ENCODE results near the gene BTBD9. TPM values are rescaled to one million over a fixed set of nuclear protein-coding genes. Genes with fewer than 3 reads are reported as not detected.
A peak's percentile ranks its signal among the peaks of the same experiment; 100 is the strongest.

BTBD9 gene
- total RNA-seq, 1 experiment from 2014 or later, result 4.3 TPM

GRCh38 chr6:38269461-38270172 is 370.1 kb downstream of the BTBD9 start:
- POLR2A ChIA-PET (ENCODE audit: unreplicated experiment), result no interaction called here
- no peaks in the 10 kb centered on the region for H3K79me2 ChIP-seq (ENCODE audit: low read length)
- no TSS peak for BruUV-seq (replicated peaks)
- H3K4me3 ChIP-seq (ENCODE audit: low read length), result no peak overlapping the region
- H3K4me2 ChIP-seq (ENCODE audit: low read length), result peak overlapping the region; percentile 40
- H3F3A ChIP-seq (ENCODE audit: low read length, unreplicated experiment), result no peaks in the 10 kb centered on the region
- H3K36me3 ChIP-seq (ENCODE audit: low read depth, low read length), result no peaks in the 10 kb centered on the region
- DNase-seq (no peak), ATAC-seq (no peak)
- CTCF ChIA-PET, result no interaction called here
- TF ChIP-seq CTCF (conservative IDR thresholded peaks at IDR 0.05; ENCODE audit: low read depth, low read length), result no peak
- TF ChIP-seq EZH2 (IDR thresholded peaks at IDR 0.05; ENCODE audit: low read length, unreplicated experiment), result no peak
- TF ChIP-seq EZH2phosphoT487 (IDR thresholded peaks at IDR 0.05; ENCODE audit: borderline replicate concordance, low read length), result no peak
- no peaks in the 10 kb centered on the region for H3K27me3 ChIP-seq (ENCODE audit: low read length)
- no peak overlapping the region for H3K9ac ChIP-seq (ENCODE audit: low read length)
- peak overlapping the region; percentile 31 for H3K27ac ChIP-seq (ENCODE audit: low read length)
- H3K4me1 ChIP-seq (ENCODE audit: insufficient read depth, low read length), result peaks cover 47% of the 10 kb centered on the region
- intact Hi-C loops (cut with micrococcal nuclease), result no loop called here
- no peaks in the 10 kb centered on the region for H4K20me1 ChIP-seq (ENCODE audit: low read length)
- no peak overlapping the region for H2AFZ ChIP-seq (ENCODE audit: low read length)
- no peaks in the 10 kb centered on the region for H3K9me2 ChIP-seq (replicated peaks; ENCODE audit: low read length)
- H3K9me3 ChIP-seq (ENCODE audit: low read length), result no peaks in the 10 kb centered on the region

- H3K27ac ChIP-seq (ENCODE audit: low read length), result no peak overlapping the region
- H3K4me3 ChIP-seq (ENCODE audit: low read length), result no peak overlapping the region
- intact Hi-C loops (cut with micrococcal nuclease), result no loop called here
- BruUV-seq (replicated peaks), result no TSS peak
- H3K4me1 ChIP-seq (ENCODE audit: insufficient read depth, low read length), result peaks cover 52% of the 10 kb centered on the region
- no peak overlapping the region for H3K9ac ChIP-seq (ENCODE audit: low read length)
- no peaks in the 10 kb centered on the region for H3K79me2 ChIP-seq (ENCODE audit: low read length)
- no peak overlapping the region for H2AFZ ChIP-seq (ENCODE audit: low read length)
- H3F3A ChIP-seq (ENCODE audit: low read length, unreplicated experiment), result no peaks in the 10 kb centered on the region
- H4K20me1 ChIP-seq (ENCODE audit: low read length), result no peaks in the 10 kb centered on the region
- no peaks in the 10 kb centered on the region for H3K9me2 ChIP-seq (replicated peaks; ENCODE audit: low read length)
- H3K9me3 ChIP-seq (ENCODE audit: low read length), result no peaks in the 10 kb centered on the region
- ChIA-PET CTCF (no interaction called here), POLR2A (ENCODE audit: unreplicated experiment) (interaction anchor here (0.6 kb wide), 1 partner anchor 107 kb away, joined by 5 read pairs; no protein-coding TSS in a partner anchor)
- no peak for TF ChIP-seq EZH2 (IDR thresholded peaks at IDR 0.05; ENCODE audit: low read length, unreplicated experiment)
- no peak for TF ChIP-seq CTCF (conservative IDR thresholded peaks at IDR 0.05; ENCODE audit: low read depth, low read length)
- no peak for TF ChIP-seq EZH2phosphoT487 (IDR thresholded peaks at IDR 0.05; ENCODE audit: borderline replicate concordance, low read length)
- ATAC-seq (no peak), DNase-seq (no peak)
- no peaks in the 10 kb centered on the region for H3K36me3 ChIP-seq (ENCODE audit: low read depth, low read length)
- H3K4me2 ChIP-seq (ENCODE audit: low read length), result no peak overlapping the region
- H3K27me3 ChIP-seq (ENCODE audit: low read length), result no peaks in the 10 kb centered on the region
Measured at GRCh38 chr6:38268342-38268741, 371.4 kb downstream of the BTBD9 start.

GRCh38 chr6:38266921-38267354 is 372.8 kb downstream of the BTBD9 start:
- POLR2A ChIA-PET (ENCODE audit: unreplicated experiment), result interaction anchor here (0.6 kb wide), 1 partner anchor 91 kb away, joined by 4 read pairs; no protein-coding TSS in a partner anchor
- ATAC-seq, result no peak
- Histone ChIP-seq H3K9me3 (ENCODE audit: low read length) (no peaks in the 10 kb centered on the region), H3K4me2 (ENCODE audit: low read length) (peak overlapping the region; percentile 25; the same call in 1 of the 2 replicates), H3K9me2 (replicated peaks; ENCODE audit: low read length) (no peaks in the 10 kb centered on the region), H4K20me1 (ENCODE audit: low read length) (no peaks in the 10 kb centered on the region), H3F3A (ENCODE audit: low read length, unreplicated experiment) (peaks cover 5% of the 10 kb centered on the region), H3K79me2 (ENCODE audit: low read length) (no peaks in the 10 kb centered on the region), H2AFZ (ENCODE audit: low read length) (no peak overlapping the region), H3K9ac (ENCODE audit: low read length) (no peak overlapping the region), H3K27me3 (ENCODE audit: low read length) (no peaks in the 10 kb centered on the region), H3K27ac (ENCODE audit: low read length) (no peak overlapping the region), H3K4me3 (ENCODE audit: low read length) (no peak overlapping the region), H3K4me1 (ENCODE audit: insufficient read depth, low read length) (peaks cover 57% of the 10 kb centered on the region), H3K36me3 (ENCODE audit: low read depth, low read length) (no peaks in the 10 kb centered on the region)
- CTCF ChIA-PET, result no interaction called here
- peak; percentile 52 for DNase-seq
- BruUV-seq (replicated peaks), result no TSS peak
- intact Hi-C loops (cut with micrococcal nuclease), result no loop called here
- TF ChIP-seq EZH2 (IDR thresholded peaks at IDR 0.05; ENCODE audit: low read length, unreplicated experiment), result no peak
- no peak for TF ChIP-seq EZH2phosphoT487 (IDR thresholded peaks at IDR 0.05; ENCODE audit: borderline replicate concordance, low read length)
- TF ChIP-seq CTCF (conservative IDR thresholded peaks at IDR 0.05; ENCODE audit: low read depth, low read length), result no peak

All from PC-3 (cell line).